HG02678 (cell line): ENCODE data around the gene GAS7.

Experiments used
- ATAC-seq: cut with Tn5 transposase; IDR thresholded peaks from one replicate; pipeline ENCODE4 v1.9.1; 2021; ENCODE audit warnings: mild to moderate bottlenecking, moderate library complexity; ENCODE audit not compliant: unreplicated experiment

GAS7 gene

DNA sequence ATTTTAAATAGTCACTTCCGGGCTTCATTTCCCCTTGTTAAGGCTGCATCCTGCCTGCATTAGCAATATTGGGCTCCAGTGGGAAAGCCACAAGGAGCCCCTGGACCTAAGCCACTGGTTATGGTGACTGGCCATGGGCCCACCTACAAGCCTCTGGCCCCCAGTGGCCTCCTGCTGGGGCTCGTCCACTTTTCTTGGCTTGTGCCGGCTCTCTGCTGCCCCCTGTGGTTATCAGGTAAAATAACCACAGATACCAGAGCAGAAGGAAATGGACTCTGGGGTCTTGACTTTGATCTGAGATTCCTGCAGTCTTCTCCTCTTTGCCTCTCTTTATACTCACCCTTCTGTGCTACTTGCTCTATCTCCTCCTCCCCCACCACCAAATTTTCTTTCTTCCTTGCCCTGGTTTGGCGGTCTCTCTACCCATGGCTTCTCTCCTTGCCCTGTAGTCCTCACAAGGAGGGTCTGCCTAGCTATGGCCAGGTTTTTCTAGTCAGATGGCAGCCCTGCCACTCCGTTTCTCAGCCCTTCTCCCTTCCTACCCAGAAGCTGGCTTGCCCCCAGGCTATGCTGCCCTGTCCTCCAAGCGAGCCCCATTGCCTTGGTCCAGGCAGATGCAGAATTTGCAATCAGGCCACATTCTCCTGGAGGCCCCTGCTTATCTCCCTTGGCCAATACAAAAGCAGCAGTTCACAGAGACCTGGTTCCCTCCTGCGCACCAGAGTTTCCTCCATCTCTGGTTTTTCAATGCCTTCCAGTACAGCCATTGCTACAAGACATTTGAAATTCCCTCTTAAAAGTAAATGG, 210.4 kb downstream of the GAS7 start:
- ATAC-seq, result no peak

DNA sequence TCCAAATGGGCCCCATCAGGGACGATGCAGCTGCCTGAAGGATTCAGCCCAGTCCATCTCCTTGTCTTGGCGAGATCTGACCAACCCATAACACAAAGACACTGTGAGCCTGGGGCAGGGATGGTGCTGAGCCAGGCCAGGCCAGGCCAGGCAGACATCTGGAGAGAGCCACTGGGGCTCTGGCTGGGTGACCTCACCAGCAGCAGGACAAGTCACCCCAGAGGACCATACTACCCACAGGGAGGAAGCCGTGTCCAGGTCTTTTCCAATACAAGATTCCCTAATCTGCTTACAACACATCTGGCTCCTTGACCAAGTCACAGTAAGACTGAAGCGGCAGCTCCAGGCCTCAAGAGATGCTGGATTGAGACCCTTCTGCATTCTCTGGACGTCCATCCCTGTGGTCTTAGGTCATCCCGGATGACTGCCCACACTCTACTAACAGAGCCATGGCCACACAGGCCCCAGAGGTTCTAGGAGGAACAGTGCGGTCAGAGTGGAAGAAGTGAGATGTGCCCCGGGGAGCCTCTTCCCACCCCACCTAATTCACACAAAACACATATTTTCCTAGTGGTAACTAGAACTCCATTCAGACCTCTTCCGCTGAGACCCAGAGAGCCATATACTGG, 211.5 kb downstream of the GAS7 start:
- ATAC-seq, result no peak

DNA sequence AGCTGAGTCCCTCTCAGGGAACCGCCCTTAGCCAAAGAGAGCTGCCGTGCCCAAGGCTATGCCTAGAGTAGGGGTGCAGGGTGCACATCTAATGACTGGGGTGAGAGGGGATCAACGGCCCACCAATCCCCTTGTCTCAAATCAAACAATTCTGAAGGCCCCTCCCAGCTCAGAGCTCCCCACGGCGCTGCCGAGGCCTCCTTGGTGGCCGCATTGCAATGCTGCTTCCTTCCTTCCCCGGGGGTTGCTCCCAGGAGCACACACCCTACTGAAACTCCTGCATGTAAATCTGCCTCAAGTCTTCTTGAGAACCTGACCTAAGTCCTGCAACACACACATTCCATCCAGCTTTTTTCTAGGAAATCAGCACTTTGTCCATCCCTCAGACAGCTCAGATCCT, 212.8 kb downstream of the GAS7 start:
- ATAC-seq, result no peak

DNA sequence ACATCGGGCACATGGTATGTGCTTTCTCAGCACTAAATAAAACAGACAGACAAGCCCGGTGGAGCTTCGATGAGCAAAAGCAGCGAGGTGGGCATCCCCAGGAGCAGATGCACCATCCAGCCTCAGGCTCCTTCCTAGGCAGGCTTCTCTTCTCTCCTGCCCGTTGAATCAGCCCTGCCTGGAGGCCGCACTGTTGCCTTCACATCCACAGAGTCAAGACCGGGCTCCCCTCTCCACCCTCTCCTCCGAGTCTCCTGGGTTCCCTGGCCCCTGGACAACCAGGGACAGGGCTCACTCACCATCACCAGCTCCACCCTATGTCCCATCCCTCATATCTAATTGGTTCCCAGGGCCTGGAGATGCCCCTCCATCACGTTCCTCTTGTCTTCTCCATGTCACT, 213.6 kb downstream of the GAS7 start:
- ATAC-seq, result no peak

DNA sequence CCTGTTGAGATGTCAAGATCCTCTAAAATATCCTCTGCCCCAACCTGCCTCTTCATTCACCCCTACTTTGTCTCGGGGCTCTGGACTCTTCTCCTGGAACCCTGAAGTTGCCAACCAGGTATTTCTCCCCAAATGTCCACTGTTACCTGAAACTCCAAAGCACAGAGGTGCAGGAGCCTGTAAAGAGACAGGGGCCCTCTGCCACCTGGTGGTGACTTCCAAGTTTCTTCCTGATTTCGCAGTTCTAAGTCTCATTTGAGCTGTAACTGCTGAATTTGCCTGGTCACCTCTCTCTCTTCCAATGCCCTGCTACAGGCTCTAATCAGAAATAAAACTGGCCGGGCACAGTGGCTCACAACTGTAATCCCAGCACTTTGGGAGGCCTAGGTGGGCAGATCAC, 216.2 kb downstream of the GAS7 start:
- ATAC-seq, result no peak

DNA sequence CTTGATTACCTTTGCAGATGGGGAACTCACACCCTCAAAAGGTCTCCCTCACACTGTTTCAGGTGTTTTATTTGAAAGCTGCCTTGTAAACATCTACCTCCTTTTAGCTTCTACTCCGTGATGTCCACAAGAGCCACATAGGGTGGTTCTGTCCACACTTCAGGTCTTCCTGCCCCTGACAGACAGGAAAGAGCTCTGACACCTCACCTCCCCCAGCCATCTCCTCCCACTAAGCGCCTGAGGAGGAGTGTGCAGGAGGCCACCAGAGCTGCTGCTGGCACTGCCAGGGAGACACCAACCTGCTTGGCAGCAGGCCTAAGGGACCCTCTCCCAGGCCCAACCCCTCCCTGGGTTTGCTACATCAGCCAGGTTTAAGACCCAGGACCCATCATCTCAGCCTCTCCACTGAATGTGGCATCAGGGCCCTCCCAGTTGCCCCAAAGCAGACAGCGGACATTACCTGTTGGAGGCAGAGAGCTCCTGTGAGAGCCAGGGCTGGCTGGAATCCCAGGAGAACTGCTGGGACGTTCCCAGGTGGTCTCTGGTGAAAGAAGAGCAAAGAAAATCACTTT, 217.0 kb downstream of the GAS7 start:
- ATAC-seq, result no peak

- ATAC-seq, result no peak
Observed at GRCh38 chr17:9979463-9979995, 218.9 kb downstream of the GAS7 start.

DNA sequence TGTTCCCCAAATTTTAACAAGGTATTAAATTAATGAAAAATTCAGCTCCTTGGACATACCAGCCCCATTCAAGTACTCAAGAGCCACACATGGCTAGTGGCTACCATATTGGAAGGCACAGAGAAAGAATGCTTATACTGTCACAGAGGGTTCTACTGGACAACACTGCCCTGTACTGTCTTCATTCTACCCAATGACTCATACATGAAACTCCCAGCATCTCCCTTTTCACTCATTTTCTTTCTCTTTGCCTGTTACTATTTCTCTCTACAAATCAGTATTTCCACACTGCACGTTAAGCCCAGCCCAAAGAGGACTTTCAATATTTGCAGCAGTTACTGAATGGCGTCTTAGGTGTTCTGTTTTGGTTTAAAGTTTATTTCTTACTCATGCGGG, 221.2 kb downstream of the GAS7 start:
- no peak for ATAC-seq

GRCh38 chr17:9976283-9977179, 221.9 kb downstream of the GAS7 start:
- ATAC-seq, result no peak

DNA sequence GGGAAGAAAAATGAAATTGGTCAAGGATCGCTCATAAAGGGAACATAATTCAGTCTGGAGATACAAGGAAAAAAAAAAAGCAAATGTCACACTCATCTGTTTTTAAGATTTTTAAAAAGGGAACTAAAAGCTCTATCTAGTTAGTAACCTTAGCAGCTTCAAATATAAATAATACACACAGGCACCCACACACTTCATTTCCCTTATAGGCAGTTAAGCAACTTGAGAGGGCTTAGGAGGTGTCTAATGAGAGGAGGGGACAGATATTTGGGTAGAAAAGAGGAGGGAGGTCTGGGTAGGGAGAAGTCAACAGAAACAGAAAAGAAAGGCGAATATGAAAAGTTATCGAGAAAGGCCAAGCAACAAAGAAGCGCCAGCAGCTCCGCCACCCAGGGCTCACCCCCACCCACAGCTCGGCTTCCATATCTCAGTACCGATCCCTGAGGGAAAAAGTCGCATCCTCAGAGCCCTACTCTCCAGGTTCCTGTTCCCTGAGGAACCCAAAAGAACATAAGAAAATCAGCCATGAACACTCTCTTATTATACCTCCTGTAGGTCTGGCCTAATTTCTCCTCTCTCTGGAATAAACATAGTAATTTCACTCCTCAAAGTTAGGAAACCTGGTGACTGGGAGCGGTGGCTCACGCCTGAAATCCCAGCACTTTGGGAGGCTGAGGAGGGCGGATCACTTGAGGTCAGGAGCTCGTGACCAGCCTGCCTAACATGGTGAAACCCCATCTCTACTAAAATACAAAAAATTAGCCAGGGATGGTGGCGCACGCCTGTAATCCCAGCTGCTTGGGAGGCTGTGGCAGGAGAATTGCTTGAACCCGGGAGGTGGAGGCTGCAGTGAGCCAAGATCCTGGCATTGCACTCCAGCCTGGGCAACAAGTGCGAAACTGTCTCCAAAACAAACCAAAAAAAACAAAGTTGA, 223.7 kb downstream of the GAS7 start:
- no peak for ATAC-seq

DNA sequence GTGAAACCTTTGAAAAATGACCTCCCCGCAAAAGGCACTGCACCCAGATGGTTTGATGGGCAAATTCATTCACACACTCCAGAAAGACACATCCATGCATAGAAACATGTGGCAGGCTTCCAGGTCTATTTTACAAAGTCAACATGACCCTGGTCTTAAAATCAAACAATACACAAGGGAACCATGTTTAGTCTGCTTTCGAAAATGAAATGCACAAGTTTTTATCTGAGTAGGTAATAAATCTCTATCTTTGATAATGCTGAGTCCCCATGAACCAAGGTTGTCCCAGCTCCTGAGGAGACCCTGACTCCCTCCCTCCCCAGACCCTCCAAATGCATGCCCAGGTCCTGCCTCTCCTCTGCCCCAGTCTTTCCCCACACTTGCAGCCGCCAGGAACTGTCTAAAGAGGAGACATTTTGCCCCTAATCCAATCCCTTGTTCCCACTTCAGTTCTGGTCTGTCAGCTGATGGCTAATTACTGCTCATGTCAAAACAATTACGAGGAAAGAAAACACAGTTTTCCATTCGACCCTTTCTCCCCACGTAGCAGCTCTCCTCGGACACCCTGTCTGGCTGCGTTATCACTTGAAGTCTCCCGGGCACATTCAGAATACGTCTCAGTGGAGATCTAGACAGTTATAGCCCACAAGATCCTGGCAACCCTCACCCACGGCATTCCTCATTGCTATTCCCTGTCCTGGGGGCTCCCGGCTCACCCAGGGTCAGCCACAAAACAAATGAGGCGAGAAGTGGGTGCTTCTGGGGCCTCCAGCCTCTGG, 224.5 kb downstream of the GAS7 start:
- ATAC-seq, result no peak

- ATAC-seq, result no peak
Observed at GRCh38 chr17:9971991-9972390, 226.4 kb downstream of the GAS7 start.

DNA sequence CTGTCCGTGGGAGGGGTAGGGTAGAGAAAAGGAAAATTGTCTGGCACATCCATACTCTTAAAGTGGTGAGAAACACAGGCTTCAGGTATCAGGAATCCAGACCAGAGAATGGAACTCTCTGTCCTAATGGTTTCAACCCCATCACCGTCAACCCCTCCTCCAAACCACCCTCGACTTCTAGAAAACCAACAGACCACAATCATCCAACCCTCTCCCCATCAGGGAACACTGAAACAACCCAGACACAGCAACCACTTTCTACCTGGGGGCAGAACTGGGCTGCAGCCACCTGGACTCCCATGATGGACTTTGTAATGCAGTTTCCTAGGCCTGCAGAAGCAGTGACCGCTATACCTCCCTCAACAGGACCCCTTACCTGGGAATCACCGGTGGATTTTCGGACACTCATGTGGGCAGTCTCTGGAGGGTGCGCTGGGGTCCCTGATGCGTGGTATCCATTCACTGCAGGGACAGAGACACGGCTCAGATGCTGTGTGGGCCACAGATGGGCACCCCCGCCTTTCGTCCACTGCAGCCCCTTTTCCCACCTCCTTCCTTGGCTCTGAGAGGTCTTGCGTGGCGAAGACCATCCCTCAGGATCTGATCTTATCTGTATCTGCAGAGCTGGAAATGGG, 229.0 kb downstream of the GAS7 start:
- ATAC-seq, result no peak

DNA sequence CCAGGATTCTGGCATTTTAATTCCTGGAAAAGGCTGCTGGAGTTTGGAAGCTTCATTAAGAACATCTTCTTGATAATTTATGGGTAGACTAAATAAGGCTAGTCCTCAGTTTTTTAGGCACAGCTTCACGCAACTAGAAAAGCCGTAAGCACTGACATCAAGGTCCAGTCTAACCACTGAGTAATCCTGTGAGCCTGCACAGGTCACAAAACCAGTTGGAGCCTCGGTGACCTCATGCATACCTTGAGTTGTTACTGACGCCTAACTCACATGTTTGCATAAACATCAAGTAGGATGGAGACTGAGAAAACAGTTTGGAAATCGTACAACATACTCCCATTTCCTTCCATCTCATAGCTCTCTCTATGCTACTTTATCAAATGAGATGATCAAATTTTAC, 229.5 kb downstream of the GAS7 start:
- ATAC-seq, result no peak

DNA sequence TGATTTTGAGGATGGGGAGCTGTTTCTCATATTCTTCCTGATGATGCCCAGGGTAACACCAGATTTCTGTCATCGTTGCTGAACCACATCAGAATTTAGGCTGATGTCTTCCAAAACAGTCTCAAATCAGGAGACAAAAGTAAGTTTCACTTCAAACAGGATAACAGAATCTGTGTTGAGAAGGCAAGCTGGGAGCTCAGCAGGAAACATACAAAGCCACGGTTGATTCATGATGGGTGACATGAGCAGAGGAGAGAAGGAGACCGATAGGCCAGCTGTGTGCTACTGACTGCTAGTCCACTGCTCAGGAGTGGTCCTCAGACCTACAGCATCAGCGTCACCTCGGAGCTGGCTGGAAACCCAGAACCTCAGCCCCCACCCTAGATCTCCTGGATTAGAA, 230.4 kb downstream of the GAS7 start:
- no peak for ATAC-seq

DNA sequence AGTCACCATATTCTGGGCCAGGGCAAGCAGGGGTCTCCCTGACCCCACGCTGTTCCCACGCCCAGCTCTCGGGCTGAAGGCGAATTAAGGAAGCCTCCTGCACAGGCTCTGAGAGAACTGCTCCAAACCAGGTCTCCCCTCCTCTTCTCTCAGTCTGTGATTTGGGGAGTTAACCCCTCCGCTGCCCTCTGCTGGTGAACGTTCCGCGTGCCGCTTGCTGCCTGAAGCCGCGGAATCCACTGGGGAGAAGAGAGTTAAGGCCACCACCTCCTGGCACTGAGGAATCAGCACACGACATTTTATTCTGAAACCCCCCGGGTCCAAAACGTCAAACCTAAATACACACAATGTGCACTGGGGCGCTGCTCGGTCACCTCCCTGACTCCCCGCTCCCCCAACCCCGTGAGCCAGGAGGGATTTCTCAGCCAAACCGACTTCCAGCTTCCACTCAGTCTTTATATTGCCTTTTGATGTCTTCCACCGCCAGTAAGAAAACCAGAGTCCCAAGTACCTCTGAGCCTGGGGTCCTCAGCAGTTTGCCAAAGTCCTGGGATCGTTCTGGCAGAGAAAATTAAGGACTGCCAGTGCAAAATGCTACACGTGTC, 238.9 kb downstream of the GAS7 start:
- ATAC-seq, result no peak

DNA sequence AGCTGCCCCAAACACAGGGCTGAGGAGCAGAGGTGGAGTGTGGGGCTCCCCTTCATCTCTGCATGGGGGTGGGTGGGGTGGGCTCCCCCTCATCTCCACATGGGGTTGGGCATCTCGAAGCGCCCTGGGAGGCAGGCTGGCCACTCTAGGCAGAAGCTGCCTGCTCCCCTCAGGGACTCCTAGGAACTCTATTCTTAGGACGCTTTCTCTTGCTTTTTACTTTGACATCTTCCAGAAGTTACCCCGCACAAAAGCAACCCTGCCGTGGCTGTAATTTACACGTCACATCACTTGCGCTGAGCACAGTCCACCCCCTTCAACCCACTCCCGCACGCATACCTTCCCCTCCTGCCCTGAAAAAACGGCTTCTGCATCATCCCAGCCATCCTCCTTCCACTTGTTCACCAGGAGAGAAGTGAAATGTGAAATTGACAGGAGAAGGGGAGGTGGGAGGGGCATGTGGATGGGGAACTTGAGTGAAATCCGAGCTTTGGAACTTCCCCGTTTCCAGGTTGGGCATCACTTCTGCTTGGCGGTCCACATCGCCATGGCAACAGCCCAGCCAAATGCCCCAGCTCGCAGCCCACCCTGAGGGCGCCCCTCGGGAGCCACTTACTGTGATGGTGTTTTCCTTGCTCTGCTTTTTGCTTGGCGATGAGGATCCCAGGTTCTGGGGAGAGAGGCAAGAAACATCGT, 239.7 kb downstream of the GAS7 start:
- no peak for ATAC-seq

GRCh38 chr17:9957244-9957643, 241.2 kb downstream of the GAS7 start:
- ATAC-seq, result no peak
